Cardiac muscle cell (in vitro differentiated cells and primary cell): ENCODE data around the gene NDST4. TPM values are rescaled to one million over a fixed set of nuclear protein-coding genes. Genes with fewer than 3 reads are reported as not detected.

Source experiments
- DNase-seq, 2 donors: peaks; one replicate each; pipeline versions ENCODE4 v3.0.0 to v3.0.0-alpha.2; 2010 to 2017; ENCODE audit warnings: low read depth in 1 of 2, low spot score in 1 of 2
- H3K27ac ChIP-seq: fragments of 200-600 bp; sonication (generic); 2 replicates; pipeline ENCODE4 v1.5.1; 2016
- H3K27me3 ChIP-seq: fragments of 200-600 bp; sonication (generic); 2 replicates; pipeline ENCODE4 v1.6.0; 2016; ENCODE audit warnings: control low read depth
- H3K36me3 ChIP-seq: fragments of 200-600 bp; sonication (generic); 2 replicates; pipeline ENCODE4 v1.5.1; 2016; ENCODE audit warnings: control low read depth
- H3K4me1 ChIP-seq: fragments of 200-600 bp; sonication (generic); 2 replicates; pipeline ENCODE4 v1.8.1; 2017; ENCODE audit warnings: low read depth, mild to moderate bottlenecking, mixed run types
- H3K4me3 ChIP-seq: fragments of 200-600 bp; sonication (generic); 2 replicates; pipeline ENCODE4 v1.5.1; 2016; ENCODE audit warnings: mild to moderate bottlenecking
- H3K9me3 ChIP-seq: fragments of 200-600 bp; sonication (generic); 2 replicates; pipeline ENCODE4 v1.5.1; 2017; ENCODE audit warnings: low read depth, mild to moderate bottlenecking, control low read depth
- CTCF ChIP-seq: IDR thresholded peaks from 2 replicates; pipeline ENCODE4 v1.5.1; 2012; ENCODE audit warnings: low read depth, mild to moderate bottlenecking, low read length
- polyA plus RNA-seq: library from polyadenylated mRNA; unstranded; fragments of >200 nt; fragmentation: Nextera tagmentation; extraction: Ambion mirVana; gene quantifications from 2 replicates; pipeline ENCODE4 v1.2.1, GENCODE V29; 2016
- total RNA-seq: library from RNA; depleted of rRNA; stranded (reverse); fragments of >200 nt; gene quantifications from 2 replicates; pipeline ENCODE4 v1.2.3, GENCODE V29; 2016

The NDST4 gene
- total and polyA plus RNA-seq, 2 experiments from 2014 or later: not detected

GRCh38 chr4:114870987-114871386 is 242.4 kb downstream of the NDST4 start:
- TF ChIP-seq CTCF: no peak

GRCh38 chr4:114866901-114867670 is 246.3 kb downstream of the NDST4 start:
- Histone ChIP-seq H3K36me3 (no peaks in the 10 kb centered on the region), H3K27me3 (no peaks in the 10 kb centered on the region), H3K27ac (no peak overlapping the region), H3K4me3 (no peak overlapping the region), H3K4me1 (no peaks in the 10 kb centered on the region), H3K9me3 (no peaks in the 10 kb centered on the region)
- TF ChIP-seq CTCF: no peak
- no peak for DNase-seq

More at GRCh38 chr4:114870987-114871386, 242.4 kb downstream of the NDST4 start:
- no peaks in the 10 kb centered on the region for H3K9me3 ChIP-seq
- DNase-seq: no peak
- H3K36me3 ChIP-seq: no peaks in the 10 kb centered on the region
- no peak overlapping the region for H3K27ac ChIP-seq
- no peaks in the 10 kb centered on the region for H3K27me3 ChIP-seq
- H3K4me3 ChIP-seq: no peak overlapping the region
- H3K4me1 ChIP-seq: no peaks in the 10 kb centered on the region

GRCh38 chr4:114864060-114864459 is 249.4 kb downstream of the NDST4 start:
- Histone ChIP-seq H3K9me3 (no peaks in the 10 kb centered on the region), H3K27ac (no peak overlapping the region), H3K27me3 (no peaks in the 10 kb centered on the region), H3K4me1 (no peaks in the 10 kb centered on the region), H3K4me3 (no peak overlapping the region), H3K36me3 (no peaks in the 10 kb centered on the region)
- no peak for DNase-seq
- TF ChIP-seq CTCF: no peak

- Histone ChIP-seq H3K9me3 (no peaks in the 10 kb centered on the region), H3K27me3 (no peaks in the 10 kb centered on the region), H3K4me1 (no peaks in the 10 kb centered on the region), H3K4me3 (no peak overlapping the region), H3K27ac (no peak overlapping the region), H3K36me3 (no peaks in the 10 kb centered on the region)
- no peak for DNase-seq
- no peak for TF ChIP-seq CTCF
Measured at GRCh38 chr4:114860786-114861185, 252.6 kb downstream of the NDST4 start.

GRCh38 chr4:114857831-114858230 is 255.6 kb downstream of the NDST4 start:
- TF ChIP-seq CTCF: no peak
- no peak overlapping the region for H3K27ac ChIP-seq
- no peaks in the 10 kb centered on the region for H3K36me3 ChIP-seq
- H3K4me3 ChIP-seq: no peak overlapping the region
- no peaks in the 10 kb centered on the region for H3K4me1 ChIP-seq
- no peak for DNase-seq
- no peaks in the 10 kb centered on the region for H3K9me3 ChIP-seq
- H3K27me3 ChIP-seq: no peaks in the 10 kb centered on the region
